ENCODE data around the gene FTCD.

The FTCD gene

GRCh38 chr21:46096596-46097335, 58.6 kb downstream of the FTCD start:
- TF ChIP-seq POLR2AphosphoS5 (IDR thresholded peaks at IDR 0.05; ENCODE audit: low read depth, low read length) (no peak), TAF1 (IDR thresholded peaks at IDR 0.05; ENCODE audit: borderline replicate concordance, insufficient read depth, low read length) (no peak), REST (IDR thresholded peaks at IDR 0.05; ENCODE audit: insufficient read depth in 1 of 2, low read depth in 2 of 2, low read length in 2 of 2) (no peak), SIN3A (IDR thresholded peaks at IDR 0.05; ENCODE audit: borderline replicate concordance, insufficient read depth, low read length) (no peak), FOXP2 (optimal IDR thresholded peaks at IDR 0.05; ENCODE audit: borderline replicate concordance, extremely low read depth, extremely low read length, insufficient read depth) (no peak)

DNA sequence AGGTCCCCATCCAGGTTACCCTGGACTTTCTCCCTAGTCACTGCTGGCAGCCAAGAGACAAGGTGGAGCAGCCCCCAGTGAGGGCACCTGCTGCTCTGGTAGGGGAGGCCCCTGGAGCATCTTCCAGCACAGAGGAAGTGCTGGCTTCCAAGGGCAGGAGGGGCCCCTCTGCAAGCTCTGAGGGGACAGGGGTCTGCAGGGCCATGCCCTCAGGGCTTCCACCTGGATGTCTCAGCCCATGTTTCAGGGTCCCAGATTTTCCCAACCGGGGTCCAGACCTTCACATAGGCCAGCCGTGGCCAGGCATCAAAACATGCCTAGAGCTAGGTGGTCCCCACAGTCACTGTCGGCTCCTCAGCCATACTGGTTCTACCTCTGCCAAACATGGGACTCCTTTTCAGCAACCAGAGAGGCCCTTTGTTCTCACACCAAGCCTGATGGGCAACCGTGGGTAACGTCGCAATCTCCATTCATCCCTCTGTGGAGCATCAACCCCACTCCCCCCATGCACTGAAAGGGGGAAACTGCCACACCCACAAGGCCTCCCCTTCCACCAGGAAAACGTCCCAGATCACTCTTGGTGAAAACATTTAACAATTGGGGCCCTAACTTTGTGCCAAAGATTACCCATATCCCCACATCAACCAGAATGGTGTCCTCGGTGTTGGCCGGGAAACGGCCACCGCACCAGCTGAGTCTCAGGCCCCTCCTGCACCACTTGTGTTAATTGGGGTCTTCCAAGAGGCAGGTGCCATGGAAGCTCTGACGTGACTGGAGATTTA, 59.4 kb downstream of the FTCD start:
- TF ChIP-seq SIN3A (IDR thresholded peaks at IDR 0.05; ENCODE audit: borderline replicate concordance, insufficient read depth, low read length) (no peak), TAF1 (IDR thresholded peaks at IDR 0.05; ENCODE audit: borderline replicate concordance, insufficient read depth, low read length) (no peak), REST (IDR thresholded peaks at IDR 0.05; ENCODE audit: insufficient read depth in 1 of 2, low read depth in 2 of 2, low read length in 2 of 2) (no peak), POLR2AphosphoS5 (IDR thresholded peaks at IDR 0.05; ENCODE audit: low read depth, low read length) (no peak), FOXP2 (optimal IDR thresholded peaks at IDR 0.05; ENCODE audit: borderline replicate concordance, extremely low read depth, extremely low read length, insufficient read depth) (no peak)

DNA sequence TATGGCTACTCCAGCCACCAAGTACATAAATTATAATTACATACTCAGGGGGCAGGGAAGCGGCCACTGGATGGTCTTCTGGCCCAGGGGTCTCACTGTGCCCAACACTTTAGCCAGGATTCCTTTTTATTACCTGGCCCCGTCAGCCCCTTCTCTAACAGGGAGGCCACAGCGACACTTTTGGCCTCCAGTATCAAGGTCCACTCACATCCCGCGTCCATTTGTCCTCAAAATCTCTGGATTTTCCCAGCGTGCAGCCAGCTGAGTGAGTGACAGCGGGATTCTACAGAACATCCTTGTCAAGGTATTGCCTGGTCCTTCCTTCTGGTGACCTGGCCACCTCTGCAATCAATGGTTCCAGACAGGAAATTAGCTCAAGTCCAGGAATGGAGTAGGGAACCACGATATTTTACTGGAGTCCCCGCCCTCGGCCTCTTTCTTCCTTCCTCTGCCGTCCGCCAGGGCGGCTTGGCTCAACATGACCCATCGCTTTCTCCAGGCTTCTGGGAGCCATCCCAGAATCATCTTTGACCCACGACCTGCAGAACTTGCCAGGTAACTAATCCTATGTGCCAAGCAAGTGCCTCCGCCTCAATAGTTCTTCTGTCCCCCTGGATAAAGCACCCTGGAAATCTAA, 60.2 kb downstream of the FTCD start:
- TF ChIP-seq POLR2AphosphoS5 (IDR thresholded peaks at IDR 0.05; ENCODE audit: low read depth, low read length) (no peak), REST (IDR thresholded peaks at IDR 0.05; ENCODE audit: insufficient read depth in 1 of 2, low read depth in 2 of 2, low read length in 2 of 2) (no peak), SIN3A (IDR thresholded peaks at IDR 0.05; ENCODE audit: borderline replicate concordance, insufficient read depth, low read length) (no peak), TAF1 (IDR thresholded peaks at IDR 0.05; ENCODE audit: borderline replicate concordance, insufficient read depth, low read length) (no peak), FOXP2 (optimal IDR thresholded peaks at IDR 0.05; ENCODE audit: borderline replicate concordance, extremely low read depth, extremely low read length, insufficient read depth) (no peak)

GRCh38 chr21:46094401-46095082, 60.8 kb downstream of the FTCD start:
- TF ChIP-seq REST (IDR thresholded peaks at IDR 0.05; ENCODE audit: insufficient read depth in 1 of 2, low read depth in 2 of 2, low read length in 2 of 2) (no peak), SIN3A (IDR thresholded peaks at IDR 0.05; ENCODE audit: borderline replicate concordance, insufficient read depth, low read length) (no peak), TAF1 (IDR thresholded peaks at IDR 0.05; ENCODE audit: borderline replicate concordance, insufficient read depth, low read length) (no peak), FOXP2 (optimal IDR thresholded peaks at IDR 0.05; ENCODE audit: borderline replicate concordance, extremely low read depth, extremely low read length, insufficient read depth) (no peak), POLR2AphosphoS5 (IDR thresholded peaks at IDR 0.05; ENCODE audit: low read depth, low read length) (no peak)

All from PFSK-1 (cell line).